Neural progenitor cell (in vitro differentiated cells): ENCODE measurements around the gene SCAMP4. TPM values are rescaled to one million over a fixed set of nuclear protein-coding genes. Genes with fewer than 3 reads are reported as not detected.

Experiments used
- DNase-seq: peaks from one replicate; pipeline ENCODE4 v3.0.0-alpha.2; 2016; ENCODE audit warnings: low spot score
- H2AFZ ChIP-seq: fragments of 200-600 bp; sonication (generic); replicated peaks from 2 replicates; pipeline ENCODE4 v1.6.1; 2016; ENCODE audit warnings: antibody characterized with exemption
- H3F3A ChIP-seq: fragments of 200-600 bp; sonication (generic); 2 replicates; pipeline ENCODE4 v1.6.1; 2016; ENCODE audit warnings: antibody characterized with exemption, low read depth
- H3K27ac ChIP-seq: fragments of 200-600 bp; sonication (generic); 2 replicates; pipeline ENCODE4 v1.5.1; 2016; ENCODE audit warnings: mild to moderate bottlenecking
- H3K27me3 ChIP-seq: fragments of 200-600 bp; sonication (generic); 2 replicates; pipeline ENCODE4 v1.6.1; 2016; ENCODE audit warnings: mild to moderate bottlenecking, moderate library complexity
- H3K36me3 ChIP-seq: fragments of 200-600 bp; sonication (generic); 2 replicates; pipeline ENCODE4 v1.5.1; 2016
- H3K4me1 ChIP-seq: fragments of 200-600 bp; sonication (generic); 2 replicates; pipeline ENCODE4 v1.6.1; 2016; ENCODE audit warnings: mixed run types
- H3K4me2 ChIP-seq: fragments of 200-600 bp; sonication (generic); 2 replicates; pipeline ENCODE4 v1.6.1; 2016
- H3K4me3 ChIP-seq: fragments of 200-600 bp; sonication (generic); 2 replicates; pipeline ENCODE4 v1.5.1; 2016
- H3K79me2 ChIP-seq: fragments of 200-600 bp; sonication (generic); 2 replicates; pipeline ENCODE4 v1.6.1; 2016; ENCODE audit warnings: low read depth
- H3K9ac ChIP-seq: fragments of 200-600 bp; sonication (generic); 2 replicates; pipeline ENCODE4 v1.6.1; 2016
- H3K9me3 ChIP-seq: fragments of 200-600 bp; sonication (generic); 2 replicates; pipeline ENCODE4 v1.5.1; 2016; ENCODE audit warnings: low read depth
- H4K20me1 ChIP-seq: fragments of 200-600 bp; sonication (generic); 2 replicates; pipeline ENCODE4 v1.6.1; 2016; ENCODE audit warnings: low read depth
- H3K27ac Mint-ChIP-seq: 3 replicates; pipeline ENCODE4 v1.8.0; 2021; ENCODE audit warnings: mixed read lengths
- H3K27me3 Mint-ChIP-seq: 2 replicates; pipeline ENCODE4 v1.8.0; 2022; ENCODE audit warnings: low read depth, mild to moderate bottlenecking, inconsistent platforms, moderate library complexity, mixed read lengths; ENCODE audit not compliant: insufficient read depth
- H3K36me3 Mint-ChIP-seq: 3 replicates; pipeline ENCODE4 v1.8.0; 2021; ENCODE audit warnings: mixed read lengths
- H3K4me1 Mint-ChIP-seq: 3 replicates; pipeline ENCODE4 v1.8.0; 2021; ENCODE audit warnings: mixed read lengths
- H3K4me3 Mint-ChIP-seq: 3 replicates; pipeline ENCODE4 v1.8.0; 2021; ENCODE audit warnings: mild to moderate bottlenecking, moderate library complexity, mixed read lengths
- H3K9me3 Mint-ChIP-seq: 3 replicates; pipeline ENCODE4 v1.8.0; 2020; ENCODE audit warnings: mixed read lengths
- CTCF ChIP-seq: fragments of 200-600 bp; sonication (generic); IDR thresholded peaks from 2 replicates; pipeline ENCODE4 v1.5.1; 2017; ENCODE audit warnings: antibody characterized with exemption, mild to moderate bottlenecking
- EZH2 ChIP-seq: fragments of 200-600 bp; sonication (generic); IDR thresholded peaks from 2 replicates; pipeline ENCODE4 v1.6.1; 2017; ENCODE audit warnings: antibody characterized with exemption, mild to moderate bottlenecking, moderate library complexity
- EZH2phosphoT487 ChIP-seq: fragments of 200-600 bp; sonication (generic); IDR thresholded peaks from 2 replicates; pipeline ENCODE4 v1.6.1; 2017; ENCODE audit warnings: antibody characterized with exemption
- total RNA-seq: library from RNA; depleted of rRNA; stranded (reverse); fragments of >200 nt; gene quantifications from 2 replicates; pipeline ENCODE4 v1.2.3, GENCODE V29; 2015; ENCODE audit warnings: low replicate concordance

SCAMP4 gene
- total RNA-seq, 1 donor from 2014 or later = 11.5 TPM

GRCh38 chr19:1944916-1945561 lies 39.8 kb downstream of the SCAMP4 start:
- no peak overlapping the region for H3K27ac ChIP-seq
- H3F3A ChIP-seq = peaks cover 28% of the 10 kb centered on the region
- peaks cover 89% of the 10 kb centered on the region for H3K79me2 ChIP-seq
- no peak overlapping the region for H2AFZ ChIP-seq
- Mint-ChIP-seq H3K36me3 (peaks cover 21% of the 10 kb centered on the region), H3K9me3 (no peaks in the 10 kb centered on the region), H3K27me3 (peaks cover 4% of the 10 kb centered on the region), H3K4me1 (peaks cover 19% of the 10 kb centered on the region), H3K27ac (no peak overlapping the region), H3K4me3 (no peak overlapping the region)
- H3K4me1 ChIP-seq = peaks cover 11% of the 10 kb centered on the region
- no peak overlapping the region for H3K4me3 ChIP-seq
- H3K9me3 ChIP-seq = no peaks in the 10 kb centered on the region
- no peak for DNase-seq
- no peaks in the 10 kb centered on the region for H3K36me3 ChIP-seq
- H3K4me2 ChIP-seq = no peak overlapping the region
- no peak overlapping the region for H3K9ac ChIP-seq
- H4K20me1 ChIP-seq = peaks cover 77% of the 10 kb centered on the region
- TF ChIP-seq EZH2 = no peak
- no peak for TF ChIP-seq EZH2phosphoT487
- TF ChIP-seq CTCF = no peak
- no peaks in the 10 kb centered on the region for H3K27me3 ChIP-seq

GRCh38 chr19:1945899-1946298 lies 40.7 kb downstream of the SCAMP4 start:
- no peak overlapping the region for H3K9ac ChIP-seq
- TF ChIP-seq EZH2phosphoT487 (no peak), CTCF (peak; percentile 67)
- H3F3A ChIP-seq = peaks cover 21% of the 10 kb centered on the region
- no peaks in the 10 kb centered on the region for H3K36me3 ChIP-seq
- H3K4me2 ChIP-seq = no peak overlapping the region
- Mint-ChIP-seq H3K9me3 (no peaks in the 10 kb centered on the region), H3K27me3 (peaks cover 7% of the 10 kb centered on the region), H3K4me1 (peaks cover 16% of the 10 kb centered on the region), H3K4me3 (peak overlapping the region; percentile 67), H3K27ac (peak overlapping the region; percentile 54), H3K36me3 (peaks cover 24% of the 10 kb centered on the region)
- no peak overlapping the region for H2AFZ ChIP-seq
- no peak overlapping the region for H3K27ac ChIP-seq
- peaks cover 11% of the 10 kb centered on the region for H3K4me1 ChIP-seq
- peak; percentile 84 for DNase-seq
- H3K4me3 ChIP-seq = no peak overlapping the region
- H3K27me3 ChIP-seq = no peaks in the 10 kb centered on the region
- H3K9me3 ChIP-seq = no peaks in the 10 kb centered on the region
- peaks cover 97% of the 10 kb centered on the region for H3K79me2 ChIP-seq
- H4K20me1 ChIP-seq = peaks cover 84% of the 10 kb centered on the region

- H2AFZ ChIP-seq = no peak overlapping the region
- no peaks in the 10 kb centered on the region for H3K9me3 ChIP-seq
- no peak overlapping the region for H3K27ac Mint-ChIP-seq
- H4K20me1 ChIP-seq = peaks cover 90% of the 10 kb centered on the region
- peaks cover 31% of the 10 kb centered on the region for H3K36me3 Mint-ChIP-seq
- H3F3A ChIP-seq = peaks cover 8% of the 10 kb centered on the region
- TF ChIP-seq EZH2 (no peak), CTCF (no peak), EZH2phosphoT487 (no peak)
- peaks cover 11% of the 10 kb centered on the region for H3K4me1 ChIP-seq
- peaks cover 7% of the 10 kb centered on the region for H3K27me3 Mint-ChIP-seq
- H3K27ac ChIP-seq = no peak overlapping the region
- H3K79me2 ChIP-seq = peaks cover 100% of the 10 kb centered on the region
- no peak overlapping the region for H3K4me3 ChIP-seq
- no peak overlapping the region for H3K4me2 ChIP-seq
- no peak overlapping the region for H3K9ac ChIP-seq
- DNase-seq = no peak
- no peak overlapping the region for H3K4me3 Mint-ChIP-seq
- H3K4me1 Mint-ChIP-seq = peaks cover 15% of the 10 kb centered on the region
- no peaks in the 10 kb centered on the region for H3K9me3 Mint-ChIP-seq
- H3K27me3 ChIP-seq = no peaks in the 10 kb centered on the region
- no peaks in the 10 kb centered on the region for H3K36me3 ChIP-seq
Observed at GRCh38 chr19:1947651-1948209, 42.5 kb downstream of the SCAMP4 start.
